HepG2 (cell line): Measurements from ENCODE around the gene TSNAXIP1. TPM values are rescaled to one million over a fixed set of nuclear protein-coding genes. Genes with fewer than 3 reads are reported as not detected.
A peak's percentile ranks its signal among the peaks of the same experiment; 100 is the strongest.

ENCODE experiments used
- ARHGAP35 ChIP-seq: sonication (generic); formaldehyde crosslinking; IDR thresholded peaks from 2 replicates; pipeline ENCODE4 v1.9.0; 2022; ENCODE audit warnings: mild to moderate bottlenecking, inconsistent platforms, moderate library complexity, missing genetic modification reagents, borderline replicate concordance
- KDM5B ChIP-seq: sonication (generic); formaldehyde crosslinking; IDR thresholded peaks from 2 replicates; pipeline ENCODE4 v1.4.0; 2020; ENCODE audit warnings: missing genetic modification reagents, mild to moderate bottlenecking, borderline replicate concordance
- KLF13 ChIP-seq: sonication (generic); formaldehyde crosslinking; IDR thresholded peaks from 2 replicates; pipeline ENCODE4 v1.4.0; 2020; ENCODE audit warnings: mild to moderate bottlenecking, missing genetic modification reagents
- MTA3 ChIP-seq: sonication (generic); formaldehyde crosslinking; IDR thresholded peaks from 2 replicates; pipeline ENCODE4 v1.4.0; 2020; ENCODE audit warnings: missing genetic modification reagents
- REL ChIP-seq: sonication (generic); formaldehyde crosslinking; conservative IDR thresholded peaks from 2 replicates; pipeline ENCODE4 v1.8.0; 2022; ENCODE audit warnings: mild to moderate bottlenecking, missing genetic modification reagents, moderate library complexity
- REXO4 ChIP-seq: sonication (generic); formaldehyde crosslinking; IDR thresholded peaks from 2 replicates; pipeline ENCODE4 v1.8.0; 2022; ENCODE audit warnings: missing genetic modification reagents, mild to moderate bottlenecking, borderline replicate concordance
- SATB2 ChIP-seq: sonication (generic); formaldehyde crosslinking; IDR thresholded peaks from 2 replicates; pipeline ENCODE4 v1.5.0; 2020; ENCODE audit warnings: missing genetic modification reagents
- SRSF1 ChIP-seq: fragments of 200-400 bp; formaldehyde crosslinking; optimal IDR thresholded peaks from 2 replicates; pipeline ENCODE3; 2017; ENCODE audit warnings: mild to moderate bottlenecking, low read depth, low read length, moderate library complexity
- TP53 ChIP-seq: sonication (generic); formaldehyde crosslinking; conservative IDR thresholded peaks from 2 replicates; pipeline ENCODE4 v1.4.0; 2020; ENCODE audit warnings: missing genetic modification reagents
- XBP1 ChIP-seq: sonication (generic); formaldehyde crosslinking; IDR thresholded peaks from 2 replicates; pipeline ENCODE4 v1.5.0; 2020; ENCODE audit warnings: missing genetic modification reagents
- ZGPAT ChIP-seq: IDR thresholded peaks from 2 replicates; pipeline ENCODE4 v1.6.1; 2016; ENCODE audit warnings: mild to moderate bottlenecking
- ZNF124 ChIP-seq: sonication (generic); formaldehyde crosslinking; IDR thresholded peaks from 2 replicates; pipeline ENCODE4 v1.4.0; 2020; ENCODE audit warnings: missing genetic modification reagents
- ZNF326 ChIP-seq: sonication (generic); formaldehyde crosslinking; IDR thresholded peaks from 2 replicates; pipeline ENCODE4 v1.4.0; 2020; ENCODE audit warnings: missing genetic modification reagents, borderline replicate concordance
- ZNF343 ChIP-seq: sonication (generic); formaldehyde crosslinking; IDR thresholded peaks from 2 replicates; pipeline ENCODE4 v1.4.0; 2020; ENCODE audit warnings: mild to moderate bottlenecking, missing genetic modification reagents
- ZNF558 ChIP-seq: sonication (generic); formaldehyde crosslinking; IDR thresholded peaks from 2 replicates; pipeline ENCODE4 v1.9.0; 2022; ENCODE audit warnings: mild to moderate bottlenecking, missing genetic modification reagents, borderline replicate concordance
- ZNF629 ChIP-seq: sonication (generic); formaldehyde crosslinking; conservative IDR thresholded peaks from 2 replicates; pipeline ENCODE4 v1.5.0; 2020; ENCODE audit warnings: missing genetic modification reagents
- ZNF776 ChIP-seq: sonication (generic); formaldehyde crosslinking; IDR thresholded peaks from 2 replicates; pipeline ENCODE4 v1.4.0; 2020; ENCODE audit warnings: mild to moderate bottlenecking, missing genetic modification reagents
- ZNF792 ChIP-seq: IDR thresholded peaks from 2 replicates; pipeline ENCODE4 v1.6.1; 2016
- ZNF883 ChIP-seq: sonication (generic); formaldehyde crosslinking; IDR thresholded peaks from 2 replicates; pipeline ENCODE4 v1.5.1; 2020; ENCODE audit warnings: mild to moderate bottlenecking, missing genetic modification reagents; ENCODE audit errors: not compliant biosample characterization
- polyA plus RNA-seq, 8 experiments: library from polyadenylated mRNA; depleted of rRNA in 3 of 8; stranded (reverse) in 7 of 8; unstranded in 1 of 8; fragments of >200 nt; fragmentation: Illumina TruSeq in 4 of 8; extraction: Trizol in 4 of 8; gene quantifications; 2 replicates each; pipeline versions ENCODE4 v1.2.1 to v1.2.3, GENCODE V29; 2011 to 2016; ENCODE audit warnings: low read depth in 4 of 8, missing spikeins in 1 of 8, mixed read lengths in 1 of 8; ENCODE audit not compliant: insufficient read depth in 1 of 8
- total RNA-seq, 5 experiments: library from RNA; depleted of rRNA; stranded (reverse); fragments of >200 nt; fragmentation: Illumina TruSeq; extraction: Trizol; gene quantifications; 2 replicates each; pipeline ENCODE4 v1.2.3, GENCODE V29; 2016; ENCODE audit warnings: low read depth in 1 of 5
- TF ChIP-seq, protein P1 (sequence below): sonication (generic); formaldehyde crosslinking; IDR thresholded peaks from 2 replicates; pipeline ENCODE4 v1.4.0; 2020; ENCODE audit warnings: mild to moderate bottlenecking, low read depth, missing genetic modification reagents
- TF ChIP-seq, protein P2 (sequence below): sonication (generic); formaldehyde crosslinking; IDR thresholded peaks from 2 replicates; pipeline ENCODE4 v1.8.0; 2022; ENCODE audit warnings: missing genetic modification reagents, mild to moderate bottlenecking, moderate library complexity, borderline replicate concordance
- TF ChIP-seq, protein P3 (sequence below): sonication (generic); formaldehyde crosslinking; IDR thresholded peaks from 2 replicates; pipeline ENCODE4 v1.9.0; 2021; ENCODE audit warnings: missing genetic modification reagents, mild to moderate bottlenecking, borderline replicate concordance
- TF ChIP-seq, protein P4 (sequence below): sonication (generic); formaldehyde crosslinking; IDR thresholded peaks from 2 replicates; pipeline ENCODE4 v1.8.1; 2023; ENCODE audit warnings: missing genetic modification reagents, mild to moderate bottlenecking, borderline replicate concordance

The TSNAXIP1 gene
- total and polyA plus RNA-seq, 2 of the 13 experiments (the other 11 are each of a cell fraction or from before 2014, with no cell fraction given), result 0.37 to 0.86 TPM

- TF ChIP-seq ZNF326 (CRISPR knock-in tag), result no peak
- no peak for TF ChIP-seq ZNF776
- TF ChIP-seq ZNF792, result no peak
- TF ChIP-seq, protein P1, sequence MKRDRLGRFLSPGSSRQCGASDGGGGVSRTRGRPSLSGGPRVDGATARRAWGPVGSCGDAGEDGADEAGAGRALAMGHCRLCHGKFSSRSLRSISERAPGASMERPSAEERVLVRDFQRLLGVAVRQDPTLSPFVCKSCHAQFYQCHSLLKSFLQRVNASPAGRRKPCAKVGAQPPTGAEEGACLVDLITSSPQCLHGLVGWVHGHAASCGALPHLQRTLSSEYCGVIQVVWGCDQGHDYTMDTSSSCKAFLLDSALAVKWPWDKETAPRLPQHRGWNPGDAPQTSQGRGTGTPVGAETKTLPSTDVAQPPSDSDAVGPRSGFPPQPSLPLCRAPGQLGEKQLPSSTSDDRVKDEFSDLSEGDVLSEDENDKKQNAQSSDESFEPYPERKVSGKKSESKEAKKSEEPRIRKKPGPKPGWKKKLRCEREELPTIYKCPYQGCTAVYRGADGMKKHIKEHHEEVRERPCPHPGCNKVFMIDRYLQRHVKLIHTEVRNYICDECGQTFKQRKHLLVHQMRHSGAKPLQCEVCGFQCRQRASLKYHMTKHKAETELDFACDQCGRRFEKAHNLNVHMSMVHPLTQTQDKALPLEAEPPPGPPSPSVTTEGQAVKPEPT (CRISPR knock-in tag), result no peak
- TF ChIP-seq, protein P2, sequence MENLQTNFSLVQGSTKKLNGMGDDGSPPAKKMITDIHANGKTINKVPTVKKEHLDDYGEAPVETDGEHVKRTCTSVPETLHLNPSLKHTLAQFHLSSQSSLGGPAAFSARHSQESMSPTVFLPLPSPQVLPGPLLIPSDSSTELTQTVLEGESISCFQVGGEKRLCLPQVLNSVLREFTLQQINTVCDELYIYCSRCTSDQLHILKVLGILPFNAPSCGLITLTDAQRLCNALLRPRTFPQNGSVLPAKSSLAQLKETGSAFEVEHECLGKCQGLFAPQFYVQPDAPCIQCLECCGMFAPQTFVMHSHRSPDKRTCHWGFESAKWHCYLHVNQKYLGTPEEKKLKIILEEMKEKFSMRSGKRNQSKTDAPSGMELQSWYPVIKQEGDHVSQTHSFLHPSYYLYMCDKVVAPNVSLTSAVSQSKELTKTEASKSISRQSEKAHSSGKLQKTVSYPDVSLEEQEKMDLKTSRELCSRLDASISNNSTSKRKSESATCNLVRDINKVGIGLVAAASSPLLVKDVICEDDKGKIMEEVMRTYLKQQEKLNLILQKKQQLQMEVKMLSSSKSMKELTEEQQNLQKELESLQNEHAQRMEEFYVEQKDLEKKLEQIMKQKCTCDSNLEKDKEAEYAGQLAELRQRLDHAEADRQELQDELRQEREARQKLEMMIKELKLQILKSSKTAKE (CRISPR knock-in tag), result peak; percentile 16; the same call in 1 of the 2 replicates
- no peak for TF ChIP-seq SATB2 (CRISPR knock-in tag)
- 0 out of 2 replicates have a peak, but pooled peaks have one; percentile 14 for TF ChIP-seq MTA3 (CRISPR knock-in tag)
- TF ChIP-seq ZNF629 (CRISPR knock-in tag), result no peak
- TF ChIP-seq SRSF1, result no peak
- no peak for TF ChIP-seq ZNF124 (CRISPR knock-in tag)
- no peak for TF ChIP-seq ZNF343 (CRISPR knock-in tag)
- no peak for TF ChIP-seq ZNF558 (CRISPR knock-in tag)
- no peak for TF ChIP-seq ZNF883 (CRISPR knock-in tag)
- TF ChIP-seq, protein P3, sequence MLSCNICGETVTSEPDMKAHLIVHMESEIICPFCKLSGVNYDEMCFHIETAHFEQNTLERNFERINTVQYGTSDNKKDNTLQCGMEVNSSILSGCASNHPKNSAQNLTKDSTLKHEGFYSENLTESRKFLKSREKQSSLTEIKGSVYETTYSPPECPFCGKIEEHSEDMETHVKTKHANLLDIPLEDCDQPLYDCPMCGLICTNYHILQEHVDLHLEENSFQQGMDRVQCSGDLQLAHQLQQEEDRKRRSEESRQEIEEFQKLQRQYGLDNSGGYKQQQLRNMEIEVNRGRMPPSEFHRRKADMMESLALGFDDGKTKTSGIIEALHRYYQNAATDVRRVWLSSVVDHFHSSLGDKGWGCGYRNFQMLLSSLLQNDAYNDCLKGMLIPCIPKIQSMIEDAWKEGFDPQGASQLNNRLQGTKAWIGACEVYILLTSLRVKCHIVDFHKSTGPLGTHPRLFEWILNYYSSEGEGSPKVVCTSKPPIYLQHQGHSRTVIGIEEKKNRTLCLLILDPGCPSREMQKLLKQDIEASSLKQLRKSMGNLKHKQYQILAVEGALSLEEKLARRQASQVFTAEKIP, result no peak
- TF ChIP-seq, protein P4, sequence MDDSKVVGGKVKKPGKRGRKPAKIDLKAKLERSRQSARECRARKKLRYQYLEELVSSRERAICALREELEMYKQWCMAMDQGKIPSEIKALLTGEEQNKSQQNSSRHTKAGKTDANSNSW, result no peak
- no peak for TF ChIP-seq KLF13 (CRISPR knock-in tag)
- TF ChIP-seq REL (CRISPR knock-in tag), result no peak
- TF ChIP-seq KDM5B (CRISPR knock-in tag), result no peak
- 0 out of 2 replicates have a peak, but pooled peaks have one; percentile 26 for TF ChIP-seq ARHGAP35 (CRISPR knock-in tag)
- TF ChIP-seq REXO4, result 0 out of 2 replicates have a peak, but pooled peaks have one; percentile 62
- no peak for TF ChIP-seq XBP1 (CRISPR knock-in tag)
- TF ChIP-seq ZGPAT (CRISPR knock-in tag), result no peak
- no peak for TF ChIP-seq TP53 (CRISPR knock-in tag)
Measured at GRCh38 chr16:67847064-67847861, 40.6 kb downstream of the TSNAXIP1 start, which contains the start of gene CENPT (continued).
